NCI-H446 treated with DMSO at 0.1 percent for 48 hours (cell line): Measurements from ENCODE around the gene RBBP5.

Source experiments
- DNase-seq: peaks from one replicate; lab custom pipeline; 2025; lab: John Stamatoyannopoulos, UW

RBBP5 gene

DNA sequence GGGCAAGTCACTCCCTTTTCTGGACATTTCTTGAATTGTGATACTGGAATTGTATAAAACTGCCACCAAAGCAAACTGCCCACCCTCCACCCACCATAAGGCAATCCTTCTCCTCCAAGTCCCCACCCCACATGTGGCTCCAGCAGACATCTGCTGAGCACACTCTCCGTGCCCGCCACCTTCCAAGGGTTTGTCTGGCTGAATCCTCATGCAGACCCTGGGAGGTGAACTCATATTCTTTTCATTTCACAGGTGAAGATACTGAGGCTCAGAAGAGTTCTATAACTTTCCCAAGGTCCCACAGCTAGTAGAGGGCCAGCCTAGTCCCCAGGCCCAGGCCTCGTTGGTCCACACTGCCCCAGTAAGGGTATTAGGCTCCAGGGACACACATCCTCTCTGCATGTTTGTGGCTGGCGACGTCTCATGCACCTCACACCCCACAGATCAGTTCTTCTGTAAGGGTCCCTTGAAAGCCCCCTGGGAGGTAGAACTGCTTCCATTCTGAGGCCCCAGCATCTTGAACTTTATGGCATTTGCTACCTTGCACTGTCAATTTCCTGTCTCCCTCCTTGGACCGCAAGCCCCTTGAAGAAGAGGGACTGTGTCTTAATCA is 64.7 kb downstream of the RBBP5 start:
- DNase-seq: no peak

DNA sequence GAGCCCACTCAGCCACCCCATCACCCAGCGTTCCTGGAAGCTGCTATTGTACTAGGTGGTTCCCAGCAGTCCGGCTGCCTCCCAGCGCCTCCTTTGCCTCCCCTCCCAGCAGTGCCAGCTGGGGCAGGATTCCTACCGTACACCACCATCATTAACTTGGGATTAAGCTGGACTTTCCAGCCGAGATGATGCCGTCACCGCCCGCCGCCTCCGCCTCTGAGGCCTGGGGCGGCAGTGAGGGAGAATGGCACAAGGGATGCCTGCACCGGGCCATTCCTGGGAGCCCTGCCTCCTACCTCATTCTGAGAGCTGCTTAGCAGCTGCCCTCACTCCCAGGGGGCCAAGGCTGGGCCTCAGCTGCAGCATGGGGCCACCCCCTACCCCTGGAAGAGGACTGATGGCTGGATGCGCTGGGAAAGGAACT is 65.6 kb downstream of the RBBP5 start:
- no peak for DNase-seq

DNA sequence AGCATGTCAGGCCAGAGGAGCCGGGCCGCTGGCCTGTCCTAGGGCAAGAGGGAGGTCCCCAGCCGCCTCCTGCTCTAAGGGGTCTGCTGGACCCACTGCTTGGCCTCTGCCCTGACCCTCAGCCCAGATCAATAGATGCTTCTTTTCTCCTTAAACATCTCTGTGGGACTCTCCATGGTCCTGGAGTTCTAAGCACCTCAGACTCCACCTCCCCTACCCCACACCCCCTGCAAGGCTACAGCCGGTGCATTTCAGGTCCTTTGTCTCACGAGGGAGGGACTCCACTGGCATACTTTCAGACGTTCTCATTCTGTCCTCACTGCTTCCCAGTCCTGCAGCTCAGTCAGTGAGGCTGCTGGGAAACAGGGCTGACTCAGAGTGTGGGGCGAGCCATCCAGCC is 67.8 kb downstream of the RBBP5 start:
- DNase-seq: no peak

DNA sequence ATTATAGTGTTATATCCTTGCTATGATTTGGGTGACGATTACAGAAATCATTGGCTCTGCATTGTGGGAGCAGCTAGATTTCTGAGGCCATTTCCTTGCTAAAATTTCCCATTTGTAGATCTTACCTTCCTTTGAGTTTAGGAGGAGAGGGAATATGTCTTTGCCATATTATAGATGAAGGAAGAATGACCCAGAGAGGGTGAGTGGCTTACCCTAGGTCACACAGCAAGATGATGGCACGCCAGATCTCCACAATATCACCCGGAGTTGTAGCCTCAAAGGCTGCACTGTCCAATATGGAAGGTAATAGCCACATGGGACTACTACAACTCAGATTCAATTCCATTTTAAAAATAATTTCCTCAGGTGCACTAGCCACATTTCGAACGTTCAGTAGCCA is 68.5 kb downstream of the RBBP5 start:
- no peak for DNase-seq

DNA sequence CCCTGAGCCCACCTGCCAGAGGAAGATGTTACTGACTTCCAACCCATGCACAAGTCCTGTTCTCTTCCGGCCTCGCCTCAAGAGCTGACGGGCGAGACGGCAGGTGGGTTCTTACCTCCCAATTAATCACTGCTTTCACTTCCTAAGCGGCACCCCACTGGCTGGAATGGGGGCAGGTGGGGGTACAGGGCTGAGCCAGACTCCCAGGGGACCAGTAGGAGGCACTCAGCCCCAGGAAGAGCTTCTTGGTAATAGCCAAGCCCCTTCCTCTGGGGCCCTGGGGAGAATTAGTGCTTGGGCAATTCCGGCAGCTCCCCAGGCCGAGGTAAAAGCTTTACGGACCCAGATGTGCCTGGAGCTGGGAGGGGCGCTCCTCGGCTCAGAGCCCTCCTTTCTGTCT is 69.1 kb downstream of the RBBP5 start:
- no peak for DNase-seq

DNA sequence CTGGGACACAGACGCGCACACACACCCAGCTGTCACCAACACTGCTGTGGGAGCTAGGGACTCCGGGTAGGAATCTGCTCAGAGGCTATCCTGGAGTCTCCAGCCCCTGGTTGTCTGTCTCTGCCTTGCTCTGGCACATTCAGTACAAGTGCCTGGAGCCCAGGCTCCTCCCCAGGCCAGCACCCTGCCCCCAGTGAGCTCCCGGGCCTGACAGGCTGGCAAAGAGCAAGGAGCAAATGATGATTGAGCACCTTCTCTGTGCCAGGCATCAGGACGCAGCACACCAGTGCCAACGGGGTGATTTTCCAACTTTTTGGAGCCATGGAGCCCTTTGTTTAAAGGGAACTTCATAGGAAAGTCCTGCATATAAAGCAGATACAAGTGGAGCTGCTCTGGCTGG is 72.3 kb downstream of the RBBP5 start:
- peak; percentile 94 for DNase-seq

DNA sequence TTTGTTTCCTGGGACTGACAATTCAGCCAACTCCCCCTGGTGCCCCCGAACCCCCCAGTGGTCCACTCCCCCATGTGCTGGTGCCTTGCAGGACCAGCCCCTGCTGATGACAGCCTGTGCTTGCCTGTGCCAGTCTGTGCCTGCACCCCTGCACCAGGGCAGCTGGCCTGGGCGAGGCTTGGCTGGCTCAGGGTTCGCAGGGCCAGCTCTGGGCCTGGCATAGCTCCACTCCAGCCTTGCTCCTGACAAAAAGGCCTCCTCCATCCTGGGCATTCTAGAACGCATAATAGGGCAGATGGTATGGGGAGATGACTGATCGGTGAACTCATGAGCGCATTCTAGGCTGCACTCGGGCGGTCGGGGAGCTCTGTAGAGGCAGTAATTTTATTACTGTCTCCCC is 73.4 kb downstream of the RBBP5 start:
- peak; percentile 98 for DNase-seq

DNA sequence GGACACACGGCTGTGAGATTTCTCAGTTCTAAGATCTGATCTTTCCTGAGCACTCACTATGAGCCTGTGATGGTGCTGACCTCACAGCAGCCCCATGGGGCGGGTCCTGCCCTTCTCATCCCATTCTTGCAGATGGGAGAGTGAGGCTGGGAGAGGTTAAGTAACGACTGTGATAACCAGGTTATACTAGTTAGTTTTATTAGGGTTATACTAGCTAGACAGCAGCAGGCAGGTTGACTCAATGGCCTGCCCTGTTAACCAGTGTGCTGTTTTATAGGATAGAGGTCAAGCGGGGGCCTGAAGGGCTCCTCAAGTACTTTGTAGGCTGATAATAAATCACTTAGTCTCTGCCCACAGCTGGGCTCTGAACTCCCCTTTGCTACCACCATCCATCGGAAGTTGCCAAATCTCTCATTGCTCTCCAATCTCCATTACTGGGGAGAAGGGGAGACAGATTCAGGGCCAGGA is 74.0 kb downstream of the RBBP5 start:
- DNase-seq: no peak

DNA sequence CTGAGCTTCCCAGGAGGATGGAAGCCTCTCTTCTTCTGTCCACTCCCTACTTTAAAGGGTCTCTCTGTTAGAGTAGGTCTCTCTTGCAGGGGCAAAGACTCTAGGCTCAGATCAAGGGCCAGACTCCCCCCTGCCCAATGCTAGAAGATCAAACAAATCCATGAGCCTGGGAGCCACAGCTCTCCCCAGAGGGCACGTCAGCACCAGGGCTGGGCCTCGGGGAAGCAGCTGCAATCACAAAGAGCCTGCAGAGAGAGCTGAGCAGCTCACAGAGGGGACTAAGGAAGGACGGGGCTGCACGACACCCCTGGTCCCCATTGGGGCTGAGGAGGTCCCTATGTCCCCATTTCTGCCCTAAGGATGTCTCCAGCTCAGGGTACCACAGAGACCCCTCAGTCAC is 74.9 kb downstream of the RBBP5 start:
- no peak for DNase-seq

DNA sequence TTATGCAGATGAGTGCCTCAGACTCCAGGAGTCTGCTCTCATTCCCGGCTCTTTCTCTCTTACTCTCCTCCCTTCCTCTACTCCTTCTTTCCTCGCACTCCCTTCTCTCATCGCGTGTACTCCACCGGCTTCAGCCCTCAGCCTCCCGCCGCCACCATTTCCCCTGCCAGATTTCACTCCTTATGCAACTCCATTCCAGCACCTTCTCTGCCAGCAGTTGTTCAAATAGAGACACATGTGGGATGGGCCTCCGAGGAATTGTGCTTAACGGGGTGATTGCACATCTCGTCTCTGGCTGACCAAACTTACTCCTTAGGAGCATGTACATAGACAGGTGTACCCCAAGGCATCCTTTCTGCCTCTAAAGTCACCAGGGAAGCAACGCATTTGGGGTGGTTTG is 76.6 kb downstream of the RBBP5 start:
- DNase-seq: no peak

DNA sequence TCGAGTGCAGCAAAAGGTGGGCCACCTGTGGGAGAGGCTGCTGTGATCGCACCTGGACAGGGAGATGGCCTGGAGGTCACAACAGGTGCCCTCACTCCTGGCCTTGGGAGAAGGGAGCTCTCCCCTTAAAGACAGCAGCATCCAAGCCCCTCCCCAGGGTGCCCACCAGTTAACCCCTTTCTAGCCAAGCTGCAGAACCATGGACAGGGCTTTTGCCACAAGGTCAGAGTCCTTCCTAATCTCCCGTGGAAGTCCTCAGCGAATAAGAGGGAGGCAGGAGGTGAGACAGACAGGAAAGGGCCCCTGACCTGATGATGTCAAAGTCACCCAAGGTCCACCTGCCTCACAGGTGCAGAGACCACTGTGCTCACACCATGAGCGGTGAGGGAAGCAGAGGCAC is 77.0 kb downstream of the RBBP5 start:
- DNase-seq: no peak

DNA sequence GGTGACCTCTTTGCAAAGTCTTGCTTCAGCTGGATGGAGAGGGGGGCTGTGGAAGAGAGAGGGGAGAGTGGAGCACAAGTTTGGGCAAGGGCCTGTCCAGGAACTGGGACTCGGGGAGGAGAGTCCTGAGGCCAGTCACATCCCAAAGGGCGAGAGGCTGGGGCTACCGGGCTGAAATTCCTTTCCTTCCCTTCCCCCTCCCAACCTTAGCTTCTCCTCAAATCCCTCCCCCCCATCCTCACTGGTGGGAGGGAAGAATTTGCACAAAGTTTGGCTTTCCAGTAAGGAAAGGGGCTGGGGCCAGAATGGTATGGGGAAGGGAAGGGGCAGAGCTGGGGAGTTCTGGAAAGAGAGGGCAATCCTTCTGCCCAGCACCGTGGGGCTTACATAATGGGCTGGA is 77.9 kb downstream of the RBBP5 start:
- no peak for DNase-seq

DNA sequence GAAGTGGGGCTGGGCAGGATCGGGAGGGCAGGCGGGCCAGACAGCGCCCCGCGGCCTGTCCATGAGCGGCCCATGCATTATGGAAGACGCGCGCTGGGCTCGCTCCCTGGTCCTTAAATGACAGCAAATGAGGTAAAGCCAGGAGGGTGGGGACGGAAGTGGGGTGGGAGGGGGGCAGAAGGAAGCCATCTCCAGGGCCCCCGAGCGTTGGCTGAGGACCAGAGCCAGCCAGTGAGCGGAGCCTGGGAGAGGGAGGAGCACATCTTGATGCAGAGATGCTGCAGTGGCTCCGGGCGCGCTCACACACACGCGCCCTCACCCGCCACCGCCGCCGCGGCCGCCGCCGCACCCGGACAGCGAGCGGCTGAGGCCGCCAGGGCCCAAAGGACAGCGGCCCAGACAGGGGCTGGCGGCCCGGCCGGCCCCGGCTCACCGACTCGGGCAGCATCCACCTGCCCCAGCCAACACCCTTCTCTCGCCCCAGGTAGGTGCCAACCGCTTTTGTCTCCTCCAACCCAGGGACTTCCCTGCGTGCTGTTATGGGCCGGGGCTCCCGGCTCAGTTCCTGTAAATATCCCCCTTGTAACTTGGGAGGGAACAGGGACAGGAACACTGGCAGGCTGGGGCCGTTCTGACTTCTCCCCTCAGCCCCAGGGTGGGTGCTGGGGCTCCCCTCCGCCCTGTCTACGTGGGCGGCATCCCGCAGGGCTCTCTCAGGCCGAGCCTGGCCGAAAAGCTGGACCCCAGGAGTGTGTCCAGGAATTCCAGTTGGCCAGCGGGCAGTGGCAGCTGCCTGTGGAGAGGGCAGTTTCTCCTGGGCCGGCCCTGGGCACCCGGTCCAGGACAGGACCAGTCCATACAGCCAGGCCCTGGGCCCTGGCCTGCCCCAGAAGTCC is 78.6 kb downstream of the RBBP5 start, which contains the start of gene CNTN2:
TSS of gene CNTN2 (plus strand) at position 302 of the 896 bp plus-strand sequence. CDS start 9,974 bp downstream, outside the sequence.
- DNase-seq: no peak

DNA sequence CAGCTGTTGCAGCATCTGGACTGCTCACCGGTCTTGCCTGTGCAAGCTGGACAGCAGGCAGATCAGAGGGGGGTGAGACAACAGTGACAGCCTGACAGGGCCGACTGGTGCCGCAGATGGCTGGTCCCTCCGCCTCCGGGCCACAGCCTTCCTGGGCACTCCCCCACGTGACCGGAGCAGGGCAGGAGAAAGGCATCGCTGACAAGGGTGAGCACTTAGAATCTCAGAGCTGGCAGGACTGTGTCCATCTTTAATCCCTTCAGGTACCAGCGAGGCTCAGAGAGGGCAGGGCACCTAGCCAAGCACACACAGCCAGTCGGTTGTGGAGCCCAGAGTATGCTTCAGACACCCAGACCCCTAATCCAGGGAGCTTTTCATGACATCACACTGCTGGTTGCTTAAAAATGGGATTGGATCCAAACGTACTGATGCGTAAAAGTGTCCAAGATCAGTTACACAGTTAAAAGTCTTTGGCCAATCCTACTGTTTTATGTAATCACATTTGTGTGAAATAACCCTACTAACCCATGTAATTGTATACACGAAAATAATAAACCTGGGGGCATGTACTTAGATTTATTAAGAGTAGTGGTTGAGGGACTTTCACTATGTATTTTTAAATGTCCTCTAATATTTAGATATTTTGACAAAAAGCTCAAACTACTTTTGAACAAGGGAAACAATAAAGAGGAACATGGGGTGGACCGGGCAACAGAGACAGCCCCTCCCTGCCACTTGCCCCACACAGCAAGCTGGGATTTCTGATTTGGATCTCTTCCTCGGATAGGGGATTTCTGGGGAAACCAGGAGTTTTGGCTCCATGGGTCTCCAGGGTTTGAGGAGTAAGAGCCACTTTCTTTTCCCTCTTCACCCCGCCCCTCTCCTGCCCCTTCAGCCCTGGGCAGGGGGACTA is 79.5 kb downstream of the RBBP5 start:
- peak; percentile 84 for DNase-seq

DNA sequence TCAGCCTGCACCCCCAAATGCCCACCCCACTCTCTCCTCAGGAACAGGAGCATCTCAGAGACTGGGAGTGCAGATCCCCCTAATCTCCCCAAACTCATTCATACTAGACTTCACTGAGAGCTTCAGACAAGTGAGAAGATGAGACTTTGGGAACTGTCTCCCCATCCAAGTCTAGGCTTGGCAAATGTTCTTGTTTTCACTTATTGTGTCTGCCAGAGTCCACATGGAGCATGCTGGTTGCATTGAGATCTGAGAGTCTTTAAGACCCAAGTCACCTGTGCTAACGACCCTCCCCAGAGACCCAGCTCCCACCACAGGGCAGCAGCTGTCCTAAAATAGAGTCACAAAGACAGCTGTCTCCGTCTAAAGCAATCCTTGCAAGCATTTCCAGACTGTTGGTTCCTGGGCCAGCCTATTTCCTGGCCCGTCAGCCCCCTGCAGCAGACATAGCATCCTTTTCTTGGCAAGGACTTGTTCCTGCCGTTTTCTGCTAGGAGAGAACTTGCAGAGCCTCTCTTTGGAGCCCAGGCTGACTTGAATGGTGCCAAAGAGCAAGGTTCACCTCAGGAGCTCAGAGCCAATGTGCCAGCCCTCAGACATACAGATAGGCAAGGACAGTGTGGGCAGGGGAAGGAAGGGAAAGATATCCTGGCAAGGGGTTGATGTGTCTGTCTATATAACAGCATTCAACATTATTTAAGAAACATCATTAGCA is 80.6 kb downstream of the RBBP5 start:
- DNase-seq: peak; percentile 96

DNA sequence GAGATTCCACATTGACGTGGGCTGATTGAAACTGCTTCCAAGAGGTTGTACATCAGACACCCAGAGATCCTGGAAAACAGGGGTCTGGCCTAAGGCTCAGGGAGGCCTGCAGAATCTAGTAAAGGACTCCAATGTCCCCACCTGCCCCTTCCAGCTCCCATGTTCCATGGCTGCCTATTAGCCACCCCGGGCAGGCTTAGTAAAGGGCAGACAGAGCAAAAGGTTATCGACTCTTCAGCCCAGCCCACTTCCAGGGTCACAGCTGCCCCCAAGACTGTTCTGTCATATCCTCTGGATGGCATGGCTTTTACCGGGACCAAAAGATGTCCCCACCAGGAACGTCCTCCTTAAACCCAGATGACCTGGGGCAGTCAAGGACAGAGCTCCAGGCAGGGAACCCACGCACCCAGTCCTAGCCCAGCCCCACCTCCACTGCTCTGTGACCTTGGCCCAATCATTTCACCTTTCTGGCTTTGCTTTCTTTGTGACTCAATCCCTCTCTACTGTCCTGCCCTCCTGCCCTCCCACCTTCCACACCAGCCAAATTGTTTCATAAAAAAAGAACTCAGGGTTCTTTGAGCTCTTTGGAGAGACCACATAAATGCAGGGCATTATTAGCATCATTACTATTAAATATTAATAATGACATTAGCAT is 83.5 kb downstream of the RBBP5 start:
- DNase-seq: no peak

DNA sequence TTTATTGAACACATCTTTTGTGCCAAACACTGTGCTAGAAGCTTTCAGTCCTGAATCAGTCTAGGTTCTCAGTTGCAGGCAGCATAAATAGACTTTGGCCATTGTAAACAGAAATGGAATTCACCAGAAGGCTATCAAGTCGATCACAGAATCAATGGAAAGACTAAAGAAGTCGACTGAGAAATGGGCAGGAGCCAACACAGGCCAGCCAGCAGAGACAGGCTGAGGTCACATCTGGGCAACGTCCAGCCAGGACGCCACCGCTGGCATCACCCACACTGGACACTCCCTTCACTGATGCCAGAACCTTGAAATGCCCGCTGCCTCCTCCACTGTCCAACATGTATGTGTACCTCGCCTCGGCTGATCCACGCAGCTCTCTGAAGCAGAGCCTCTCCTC is 84.2 kb downstream of the RBBP5 start:
- no peak for DNase-seq
